PC-3 (cell line): ENCODE data around the gene PGAP2. TPM values are rescaled to one million over a fixed set of nuclear protein-coding genes. Genes with fewer than 3 reads are reported as not detected.

Experiments
- ATAC-seq: fragments of 200-7000 bp; cut with Tn5 transposase; 2 replicates; pipeline ENCODE4 v1.9.1; 2020; ENCODE audit warnings: mild to moderate bottlenecking, moderate library complexity
- BruUV-seq: library from RNA; stranded (reverse); fragments of 400-500 nt; replicated peaks from 2 replicates; lab custom pipeline; 2021; lab: Mats Ljungman, UMichigan
- CTCF ChIA-PET: fragments of 300-600 bp; sonication (Branson Sonifier 250); formaldehyde crosslinking; loops from one replicate; lab custom pipeline; 2022; ENCODE audit warnings: antibody characterized with exemption; lab: Charles Lee
- POLR2A ChIA-PET: fragments of 300-600 bp; sonication (Branson Sonifier 250); formaldehyde crosslinking; loops from one replicate; lab custom pipeline; 2022; ENCODE audit warnings: antibody characterized with exemption; ENCODE audit not compliant: unreplicated experiment; lab: Charles Lee
- DNase-seq: peaks from one replicate; pipeline ENCODE4 v3.0.0-alpha.2; 2015
- H2AFZ ChIP-seq: fragments of 300-600 bp; sonication (generic); 2 replicates; pipeline ENCODE4 v1.6.0; 2016; ENCODE audit warnings: antibody characterized with exemption, low read length
- H3F3A ChIP-seq: fragments of 300-600 bp; sonication (generic); one replicate; pipeline ENCODE4 v1.6.0; 2017; ENCODE audit warnings: antibody characterized with exemption, low read length, control low read depth, mild to moderate bottlenecking; ENCODE audit not compliant: unreplicated experiment
- H3K27ac ChIP-seq: fragments of 300-600 bp; sonication (generic); 2 replicates; pipeline ENCODE4 v1.5.1; 2016; ENCODE audit warnings: mild to moderate bottlenecking, low read length
- H3K27me3 ChIP-seq: fragments of 300-600 bp; sonication (generic); 2 replicates; pipeline ENCODE4 v1.6.1; 2016; ENCODE audit warnings: low read length, mixed read lengths
- H3K36me3 ChIP-seq: fragments of 300-600 bp; sonication (generic); 2 replicates; pipeline ENCODE4 v1.6.1; 2016; ENCODE audit warnings: low read depth, mixed run types, low read length, mixed read lengths
- H3K4me1 ChIP-seq: fragments of 300-600 bp; sonication (generic); 2 replicates; pipeline ENCODE4 v1.5.1; 2016; ENCODE audit warnings: low read length; ENCODE audit not compliant: insufficient read depth
- H3K4me2 ChIP-seq: fragments of 300-600 bp; sonication (generic); 2 replicates; pipeline ENCODE4 v1.6.0; 2016; ENCODE audit warnings: low read length
- H3K4me3 ChIP-seq: fragments of 300-600 bp; sonication (generic); 2 replicates; pipeline ENCODE4 v1.5.1; 2016; ENCODE audit warnings: mild to moderate bottlenecking, low read length, mixed read lengths
- H3K79me2 ChIP-seq: fragments of 300-600 bp; sonication (generic); 2 replicates; pipeline ENCODE4 v1.6.1; 2017; ENCODE audit warnings: low read length, mixed read lengths
- H3K9ac ChIP-seq: fragments of 300-600 bp; sonication (generic); 2 replicates; pipeline ENCODE4 v1.6.0; 2016; ENCODE audit warnings: mild to moderate bottlenecking, low read length
- H3K9me2 ChIP-seq: fragments of 300-600 bp; sonication (generic); replicated peaks from 2 replicates; pipeline ENCODE4 v1.6.1; 2016; ENCODE audit warnings: mixed run types, low read length, mixed read lengths
- H3K9me3 ChIP-seq: fragments of 300-600 bp; sonication (generic); 2 replicates; pipeline ENCODE4 v1.6.1; 2016; ENCODE audit warnings: low read length, mixed read lengths
- H4K20me1 ChIP-seq: fragments of 300-600 bp; sonication (generic); 2 replicates; pipeline ENCODE4 v1.6.1; 2016; ENCODE audit warnings: low read length, mixed read lengths
- EZH2 ChIP-seq: fragments of 300-600 bp; sonication (generic); IDR thresholded peaks from one replicate; pipeline ENCODE4 v1.6.1; 2017; ENCODE audit warnings: antibody characterized with exemption, mild to moderate bottlenecking, low read length; ENCODE audit not compliant: unreplicated experiment
- EZH2phosphoT487 ChIP-seq: fragments of 300-600 bp; sonication (generic); IDR thresholded peaks from 2 replicates; pipeline ENCODE4 v1.6.1; 2018; ENCODE audit warnings: mild to moderate bottlenecking, antibody characterized with exemption, low read length, borderline replicate concordance
- intact Hi-C: fragments of 100-400 bp; cut with micrococcal nuclease; formaldehyde crosslinking; loops from 2 replicates; pipeline ENCODE4 v1.9.0; 2023
- total RNA-seq: library from RNA; depleted of rRNA; stranded (reverse); fragments of >200 nt; gene quantifications from 2 replicates; pipeline ENCODE4 v1.2.3, GENCODE V29; 2014; rRNA removed
- TF ChIP-seq, protein P1 (sequence below): fragments of 300-600 bp; sonication (generic); conservative IDR thresholded peaks from 2 replicates; pipeline ENCODE4 v1.5.1; 2017; ENCODE audit warnings: antibody characterized with exemption, low read depth, mild to moderate bottlenecking, low read length

The PGAP2 gene
- total RNA-seq, 1 experiment from 2014 or later: 25.9 TPM

DNA sequence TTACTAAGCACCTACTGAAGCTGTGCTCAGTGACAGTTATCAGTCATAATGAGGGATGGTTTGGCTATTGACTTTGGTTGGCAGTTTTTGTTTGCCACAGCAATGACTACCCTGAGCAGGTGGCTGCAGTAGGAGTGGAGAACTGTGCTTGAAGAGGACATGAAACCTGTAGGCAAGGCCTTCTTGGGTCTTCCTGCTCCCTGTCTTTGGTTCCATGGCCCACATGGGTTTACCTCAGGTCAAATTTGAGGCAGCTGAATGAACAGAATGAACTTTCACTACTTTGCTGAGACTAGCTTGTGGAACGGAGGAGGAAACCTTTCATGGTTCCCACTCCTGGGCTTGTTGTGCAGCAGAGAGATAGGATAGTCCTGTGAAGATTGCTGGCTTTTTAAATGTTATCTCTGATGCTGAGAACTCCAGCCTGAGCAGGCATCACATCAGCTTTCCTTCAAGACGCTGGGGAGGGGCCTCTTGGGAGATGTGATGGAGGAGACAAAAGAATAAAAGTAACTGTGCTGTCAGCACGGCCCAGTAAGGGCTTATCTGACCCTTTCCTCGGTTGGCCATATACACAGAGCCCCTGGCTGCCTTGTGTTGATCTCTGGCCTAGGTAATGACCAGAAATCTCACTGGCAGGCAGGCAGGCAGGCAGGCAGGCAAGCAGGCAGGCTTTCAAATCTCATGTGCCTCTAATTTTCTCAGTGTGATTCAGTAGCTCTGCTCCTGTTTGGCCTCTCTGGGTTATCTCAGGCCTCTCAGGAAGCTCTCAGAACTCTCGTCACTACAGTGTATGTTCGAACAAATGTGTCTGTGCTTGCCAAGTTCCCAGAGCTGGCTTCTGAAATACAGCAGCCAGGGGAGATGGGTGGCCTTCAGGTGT, 59.1 kb downstream of the PGAP2 start:
- BruUV-seq: no TSS peak
- H2AFZ ChIP-seq: no peak overlapping the region
- no peak for TF ChIP-seq EZH2phosphoT487

DNA sequence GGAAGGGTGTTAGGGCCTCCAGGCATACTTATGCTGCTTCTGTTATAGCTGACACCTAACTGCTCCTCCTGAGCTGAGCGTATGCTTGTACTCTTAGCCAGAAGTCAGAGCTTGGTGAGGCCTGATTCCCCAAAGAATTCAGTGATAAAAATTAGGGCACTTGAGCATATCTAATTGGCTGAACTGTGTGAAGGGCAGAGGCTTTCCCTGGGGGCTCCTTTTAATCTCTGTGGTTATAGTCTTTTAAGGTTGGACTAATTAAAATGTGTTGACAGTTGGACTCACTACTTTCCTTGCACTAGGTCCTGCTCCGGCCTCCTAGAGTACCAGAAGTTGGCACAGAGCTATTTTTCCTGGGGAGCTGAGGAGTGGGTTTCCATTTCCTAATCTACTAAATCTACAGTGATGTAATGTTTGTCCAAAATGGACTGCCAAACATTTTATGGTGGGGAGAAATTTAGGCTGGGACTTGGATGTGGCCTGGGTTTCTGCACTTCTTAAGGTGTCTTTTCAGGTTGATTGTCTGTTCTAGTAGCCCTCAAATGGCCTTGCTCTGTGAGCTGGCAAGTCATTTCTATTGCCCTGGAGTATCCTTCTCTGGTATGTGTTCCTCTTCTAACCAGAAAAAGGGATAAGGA, 65.5 kb downstream of the PGAP2 start:
- Histone ChIP-seq H3K36me3 (no peaks in the 10 kb centered on the region), H3F3A (no peaks in the 10 kb centered on the region), H3K4me2 (no peak overlapping the region), H4K20me1 (no peaks in the 10 kb centered on the region), H3K9me2 (no peaks in the 10 kb centered on the region), H3K79me2 (peaks cover 56% of the 10 kb centered on the region), H3K9me3 (no peaks in the 10 kb centered on the region), H2AFZ (no peak overlapping the region), H3K27ac (no peak overlapping the region), H3K27me3 (no peaks in the 10 kb centered on the region), H3K4me3 (no peak overlapping the region), H3K9ac (no peak overlapping the region), H3K4me1 (peaks cover 13% of the 10 kb centered on the region)
- no TSS peak for BruUV-seq
- intact Hi-C loops: no loop called here
- ATAC-seq: no peak
- ChIA-PET CTCF (no interaction called here), POLR2A (no interaction called here)
- TF ChIP-seq EZH2phosphoT487 (no peak), EZH2 (no peak)
- TF ChIP-seq, protein P1, sequence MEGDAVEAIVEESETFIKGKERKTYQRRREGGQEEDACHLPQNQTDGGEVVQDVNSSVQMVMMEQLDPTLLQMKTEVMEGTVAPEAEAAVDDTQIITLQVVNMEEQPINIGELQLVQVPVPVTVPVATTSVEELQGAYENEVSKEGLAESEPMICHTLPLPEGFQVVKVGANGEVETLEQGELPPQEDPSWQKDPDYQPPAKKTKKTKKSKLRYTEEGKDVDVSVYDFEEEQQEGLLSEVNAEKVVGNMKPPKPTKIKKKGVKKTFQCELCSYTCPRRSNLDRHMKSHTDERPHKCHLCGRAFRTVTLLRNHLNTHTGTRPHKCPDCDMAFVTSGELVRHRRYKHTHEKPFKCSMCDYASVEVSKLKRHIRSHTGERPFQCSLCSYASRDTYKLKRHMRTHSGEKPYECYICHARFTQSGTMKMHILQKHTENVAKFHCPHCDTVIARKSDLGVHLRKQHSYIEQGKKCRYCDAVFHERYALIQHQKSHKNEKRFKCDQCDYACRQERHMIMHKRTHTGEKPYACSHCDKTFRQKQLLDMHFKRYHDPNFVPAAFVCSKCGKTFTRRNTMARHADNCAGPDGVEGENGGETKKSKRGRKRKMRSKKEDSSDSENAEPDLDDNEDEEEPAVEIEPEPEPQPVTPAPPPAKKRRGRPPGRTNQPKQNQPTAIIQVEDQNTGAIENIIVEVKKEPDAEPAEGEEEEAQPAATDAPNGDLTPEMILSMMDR: no peak
- no peak for DNase-seq

More for the DNA sequence above, 59.1 kb downstream of the PGAP2 start:
- H3K4me2 ChIP-seq: no peak overlapping the region
- ChIA-PET CTCF (interaction anchor here (0.6 kb wide), 1 partner anchor 26 kb away, joined by 3 read pairs; no protein-coding TSS in a partner anchor), POLR2A (no interaction called here)
- no peaks in the 10 kb centered on the region for H3F3A ChIP-seq
- peaks cover 15% of the 10 kb centered on the region for H3K4me1 ChIP-seq
- no peak overlapping the region for H3K27ac ChIP-seq
- intact Hi-C loops: no loop called here
- ATAC-seq: no peak
- H3K79me2 ChIP-seq: peaks cover 77% of the 10 kb centered on the region
- no peaks in the 10 kb centered on the region for H4K20me1 ChIP-seq
- no peaks in the 10 kb centered on the region for H3K9me3 ChIP-seq
- H3K36me3 ChIP-seq: no peaks in the 10 kb centered on the region
- H3K4me3 ChIP-seq: no peak overlapping the region
- DNase-seq: no peak
- H3K27me3 ChIP-seq: no peaks in the 10 kb centered on the region
- H3K9me2 ChIP-seq: no peaks in the 10 kb centered on the region
- H3K9ac ChIP-seq: no peak overlapping the region

Other genes starting within 250 kb of the PGAP2 start
- not detected in 2 replicates for gene ART5, start 166.6 kb upstream of the PGAP2 start, total RNA-seq
- not detected in 2 replicates for gene ART1, start 163.4 kb upstream of the PGAP2 start, total RNA-seq
- 0.36 and 0.40 TPM in 2 replicates for gene CHRNA10, start 137.2 kb upstream of the PGAP2 start, total RNA-seq
- 128 and 136 TPM in 2 replicates for gene NUP98, start 11.0 kb upstream of the PGAP2 start, total RNA-seq
- 31.2 and 33.5 TPM in 2 replicates for gene RHOG, start 32.4 kb downstream of the PGAP2 start, total RNA-seq
- gene STIM1, start 47.1 kb downstream of the PGAP2 start, total RNA-seq: 22.8 and 31.9 TPM in 2 replicates